Measurements from ENCODE around the gene MIPOL1. TPM values are rescaled to one million over a fixed set of nuclear protein-coding genes. Genes with fewer than 3 reads are reported as not detected.

MIPOL1 gene
- total and polyA plus RNA-seq, 2 of the 13 experiments (the other 11 are each of a cell fraction or from before 2014, with no cell fraction given) = 8.6 to 34.2 TPM

- TF ChIP-seq, protein P1, sequence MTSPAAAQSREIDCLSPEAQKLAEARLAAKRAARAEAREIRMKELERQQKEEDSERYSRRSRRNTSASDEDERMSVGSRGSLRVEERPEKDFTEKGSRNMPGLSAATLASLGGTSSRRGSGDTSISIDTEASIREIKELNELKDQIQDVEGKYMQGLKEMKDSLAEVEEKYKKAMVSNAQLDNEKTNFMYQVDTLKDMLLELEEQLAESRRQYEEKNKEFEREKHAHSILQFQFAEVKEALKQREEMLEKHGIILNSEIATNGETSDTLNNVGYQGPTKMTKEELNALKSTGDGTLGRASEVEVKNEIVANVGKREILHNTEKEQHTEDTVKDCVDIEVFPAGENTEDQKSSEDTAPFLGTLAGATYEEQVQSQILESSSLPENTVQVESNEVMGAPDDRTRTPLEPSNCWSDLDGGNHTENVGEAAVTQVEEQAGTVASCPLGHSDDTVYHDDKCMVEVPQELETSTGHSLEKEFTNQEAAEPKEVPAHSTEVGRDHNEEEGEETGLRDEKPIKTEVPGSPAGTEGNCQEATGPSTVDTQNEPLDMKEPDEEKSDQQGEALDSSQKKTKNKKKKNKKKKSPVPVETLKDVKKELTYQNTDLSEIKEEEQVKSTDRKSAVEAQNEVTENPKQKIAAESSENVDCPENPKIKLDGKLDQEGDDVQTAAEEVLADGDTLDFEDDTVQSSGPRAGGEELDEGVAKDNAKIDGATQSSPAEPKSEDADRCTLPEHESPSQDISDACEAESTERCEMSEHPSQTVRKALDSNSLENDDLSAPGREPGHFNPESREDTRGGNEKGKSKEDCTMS (CRISPR knock-in tag; conservative IDR thresholded peaks at IDR 0.05) = no peak
- TF ChIP-seq, protein P2, sequence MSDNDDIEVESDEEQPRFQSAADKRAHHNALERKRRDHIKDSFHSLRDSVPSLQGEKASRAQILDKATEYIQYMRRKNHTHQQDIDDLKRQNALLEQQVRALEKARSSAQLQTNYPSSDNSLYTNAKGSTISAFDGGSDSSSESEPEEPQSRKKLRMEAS (IDR thresholded peaks at IDR 0.05) = no peak
- TF ChIP-seq MATR3 (CRISPR knock-in tag; IDR thresholded peaks at IDR 0.05) (no peak), LBX2 (CRISPR knock-in tag; IDR thresholded peaks at IDR 0.05; ENCODE audit: borderline replicate concordance) (0 out of 2 replicates have a peak, but pooled peaks have one; percentile 43), SMARCC2 (IDR thresholded peaks at IDR 0.05) (no peak), ZNF232 (CRISPR knock-in tag; IDR thresholded peaks at IDR 0.05; ENCODE audit: borderline replicate concordance) (peak; percentile 87; the same call in 1 of the 2 replicates), DPF2 (CRISPR knock-in tag; IDR thresholded peaks at IDR 0.05; ENCODE audit: borderline replicate concordance, low read depth) (0 out of 2 replicates have a peak, but pooled peaks have one; percentile 1), ARHGAP35 (CRISPR knock-in tag; IDR thresholded peaks at IDR 0.05; ENCODE audit: borderline replicate concordance) (peak; percentile 97), ZNF12 (CRISPR knock-in tag; IDR thresholded peaks at IDR 0.05) (no peak), ZMAT3 (CRISPR knock-in tag; conservative IDR thresholded peaks at IDR 0.05) (no peak; the same call in 1 of the 2 replicates), ZNF572 (CRISPR knock-in tag; IDR thresholded peaks at IDR 0.05) (peak; percentile 95), SRF (IDR thresholded peaks at IDR 0.05; ENCODE audit: low read depth, low read length) (no peak), PAX8 (CRISPR knock-in tag; IDR thresholded peaks at IDR 0.05; ENCODE audit: borderline replicate concordance) (no peak; the same call in 1 of the 2 replicates), HNRNPH1 (optimal IDR thresholded peaks at IDR 0.05; ENCODE audit: low read depth, low read length) (peak; percentile 71)
- TF ChIP-seq, protein P3, sequence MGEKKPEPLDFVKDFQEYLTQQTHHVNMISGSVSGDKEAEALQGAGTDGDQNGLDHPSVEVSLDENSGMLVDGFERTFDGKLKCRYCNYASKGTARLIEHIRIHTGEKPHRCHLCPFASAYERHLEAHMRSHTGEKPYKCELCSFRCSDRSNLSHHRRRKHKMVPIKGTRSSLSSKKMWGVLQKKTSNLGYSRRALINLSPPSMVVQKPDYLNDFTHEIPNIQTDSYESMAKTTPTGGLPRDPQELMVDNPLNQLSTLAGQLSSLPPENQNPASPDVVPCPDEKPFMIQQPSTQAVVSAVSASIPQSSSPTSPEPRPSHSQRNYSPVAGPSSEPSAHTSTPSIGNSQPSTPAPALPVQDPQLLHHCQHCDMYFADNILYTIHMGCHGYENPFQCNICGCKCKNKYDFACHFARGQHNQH (CRISPR knock-in tag; IDR thresholded peaks at IDR 0.05) = peak; percentile 83
- TF ChIP-seq, protein P4, sequence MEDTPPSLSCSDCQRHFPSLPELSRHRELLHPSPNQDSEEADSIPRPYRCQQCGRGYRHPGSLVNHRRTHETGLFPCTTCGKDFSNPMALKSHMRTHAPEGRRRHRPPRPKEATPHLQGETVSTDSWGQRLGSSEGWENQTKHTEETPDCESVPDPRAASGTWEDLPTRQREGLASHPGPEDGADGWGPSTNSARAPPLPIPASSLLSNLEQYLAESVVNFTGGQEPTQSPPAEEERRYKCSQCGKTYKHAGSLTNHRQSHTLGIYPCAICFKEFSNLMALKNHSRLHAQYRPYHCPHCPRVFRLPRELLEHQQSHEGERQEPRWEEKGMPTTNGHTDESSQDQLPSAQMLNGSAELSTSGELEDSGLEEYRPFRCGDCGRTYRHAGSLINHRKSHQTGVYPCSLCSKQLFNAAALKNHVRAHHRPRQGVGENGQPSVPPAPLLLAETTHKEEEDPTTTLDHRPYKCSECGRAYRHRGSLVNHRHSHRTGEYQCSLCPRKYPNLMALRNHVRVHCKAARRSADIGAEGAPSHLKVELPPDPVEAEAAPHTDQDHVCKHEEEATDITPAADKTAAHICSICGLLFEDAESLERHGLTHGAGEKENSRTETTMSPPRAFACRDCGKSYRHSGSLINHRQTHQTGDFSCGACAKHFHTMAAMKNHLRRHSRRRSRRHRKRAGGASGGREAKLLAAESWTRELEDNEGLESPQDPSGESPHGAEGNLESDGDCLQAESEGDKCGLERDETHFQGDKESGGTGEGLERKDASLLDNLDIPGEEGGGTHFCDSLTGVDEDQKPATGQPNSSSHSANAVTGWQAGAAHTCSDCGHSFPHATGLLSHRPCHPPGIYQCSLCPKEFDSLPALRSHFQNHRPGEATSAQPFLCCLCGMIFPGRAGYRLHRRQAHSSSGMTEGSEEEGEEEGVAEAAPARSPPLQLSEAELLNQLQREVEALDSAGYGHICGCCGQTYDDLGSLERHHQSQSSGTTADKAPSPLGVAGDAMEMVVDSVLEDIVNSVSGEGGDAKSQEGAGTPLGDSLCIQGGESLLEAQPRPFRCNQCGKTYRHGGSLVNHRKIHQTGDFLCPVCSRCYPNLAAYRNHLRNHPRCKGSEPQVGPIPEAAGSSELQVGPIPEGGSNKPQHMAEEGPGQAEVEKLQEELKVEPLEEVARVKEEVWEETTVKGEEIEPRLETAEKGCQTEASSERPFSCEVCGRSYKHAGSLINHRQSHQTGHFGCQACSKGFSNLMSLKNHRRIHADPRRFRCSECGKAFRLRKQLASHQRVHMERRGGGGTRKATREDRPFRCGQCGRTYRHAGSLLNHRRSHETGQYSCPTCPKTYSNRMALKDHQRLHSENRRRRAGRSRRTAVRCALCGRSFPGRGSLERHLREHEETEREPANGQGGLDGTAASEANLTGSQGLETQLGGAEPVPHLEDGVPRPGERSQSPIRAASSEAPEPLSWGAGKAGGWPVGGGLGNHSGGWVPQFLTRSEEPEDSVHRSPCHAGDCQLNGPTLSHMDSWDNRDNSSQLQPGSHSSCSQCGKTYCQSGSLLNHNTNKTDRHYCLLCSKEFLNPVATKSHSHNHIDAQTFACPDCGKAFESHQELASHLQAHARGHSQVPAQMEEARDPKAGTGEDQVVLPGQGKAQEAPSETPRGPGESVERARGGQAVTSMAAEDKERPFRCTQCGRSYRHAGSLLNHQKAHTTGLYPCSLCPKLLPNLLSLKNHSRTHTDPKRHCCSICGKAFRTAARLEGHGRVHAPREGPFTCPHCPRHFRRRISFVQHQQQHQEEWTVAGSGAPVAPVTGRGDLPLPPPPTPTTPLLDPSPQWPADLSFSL (CRISPR knock-in tag; IDR thresholded peaks at IDR 0.05) = peak; percentile 51; the same call in 1 of the 2 replicates
These were observed 390.3 kb downstream of the MIPOL1 start (continued) for GRCh38 chr14:37587881-37588666.
